Transverse colon (tissue), 4 donors: ENCODE results near the gene RPL9.
"Not testable (repeated sequence)": the region's sequence is repeated elsewhere in the genome, so short reads cannot be mapped to it uniquely, and the experiment has no call there.

Source experiments
- CTCF ChIP-seq, 5 experiments: fragments of 200-600 bp in 3 of 5; fragments of 450-650 bp in 2 of 5; sonication (generic) in 3 of 5; IDR thresholded peaks; 1 replicate in 2 of 5; 2 replicates in 3 of 5; pipeline ENCODE4 v1.5.1; 2016 to 2017; ENCODE audit warnings: antibody characterized with exemption in 5 of 5, inconsistent platforms in 3 of 5, mild to moderate bottlenecking in 2 of 5, moderate library complexity in 1 of 5
- POLR2AphosphoS5 ChIP-seq, 3 donors: sonication (generic); formaldehyde crosslinking; IDR thresholded peaks; one replicate each; pipeline ENCODE4 v1.6.1; 2016; ENCODE audit warnings: antibody characterized with exemption in 3 of 3

GRCh38 chr4:39502664-39503035, 43.9 kb upstream of the RPL9 start:
- not testable (repeated sequence) for TF ChIP-seq CTCF, POLR2AphosphoS5 (IDR thresholded peaks at IDR 0.05)
